Measurements from ENCODE around the gene ARAP1. TPM values are rescaled to one million over a fixed set of nuclear protein-coding genes. Genes with fewer than 3 reads are reported as not detected.
A peak's percentile ranks its signal among the peaks of the same experiment; 100 is the strongest.

Gene ARAP1
- polyA plus RNA-seq, 3 donors: 48.7 to 487 (median 79.0) TPM

- H3K79me2 ChIP-seq (ENCODE audit: insufficient read depth, low read length): peaks cover 15% of the 10 kb centered on the region
- H3K27me3 ChIP-seq (ENCODE audit: control insufficient read depth in 2 of 2, insufficient read depth in 2 of 2, low read length in 2 of 2): no peaks in the 10 kb centered on the region
These were observed 63.3 kb downstream of the ARAP1 start for GRCh38 chr11:72688929-72689328.

DNA sequence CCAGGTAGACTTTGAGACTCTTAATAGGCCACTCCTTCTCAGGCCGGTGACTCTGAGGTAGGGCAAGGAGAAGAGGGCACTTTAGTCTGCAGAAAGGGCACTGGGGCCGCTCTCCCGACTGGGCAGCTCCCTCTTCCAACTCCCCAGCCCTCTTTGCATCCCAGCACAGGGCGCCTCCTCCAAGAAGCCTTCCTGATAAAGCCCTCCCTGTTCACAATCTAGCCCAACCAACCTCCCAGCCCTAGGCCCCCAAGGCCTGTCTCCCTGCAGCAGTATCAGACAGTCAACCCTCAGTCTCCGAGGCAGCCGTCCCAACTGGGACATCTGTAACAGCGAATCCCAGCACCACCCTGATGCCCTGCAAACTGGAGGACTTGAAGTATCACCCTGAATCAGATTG is 63.7 kb downstream of the ARAP1 start:
- peaks cover 12% of the 10 kb centered on the region for H3K79me2 ChIP-seq (ENCODE audit: insufficient read depth, low read length)
- no peaks in the 10 kb centered on the region for H3K9me3 ChIP-seq (replicated peaks in 1 of 2; ENCODE audit: control insufficient read depth in 1 of 2, insufficient read depth in 1 of 2, low read length in 2 of 2)
- H3K4me3 ChIP-seq (replicated peaks in 1 of 3; ENCODE audit: low read depth in 2 of 3, low read length in 3 of 3): no peak overlapping the region
- H2AFZ ChIP-seq (ENCODE audit: insufficient read depth, low read depth, low read length, poor library complexity, severe bottlenecking): no peak overlapping the region
- Mint-ChIP-seq H3K27ac (peak overlapping the region in 3 of 7 donors; percentile 32 to 65 (median 57)), H3K4me1 (peaks cover 8% of the 10 kb centered on the region), H3K9me3 (no peaks in the 10 kb centered on the region), H3K27me3 (ENCODE audit: low read depth in 3 of 3) (peaks cover 1 to 4% (median 4%) of the 10 kb centered on the region in 3 donors), H3K36me3 (peaks cover 91 to 100% of the 10 kb centered on the region in 2 donors), H3K4me3 (no peak overlapping the region)
- peaks cover 100% of the 10 kb centered on the region for H4K20me1 ChIP-seq (ENCODE audit: insufficient read depth, low read length)
- no peak overlapping the region for H3K9ac ChIP-seq (ENCODE audit: insufficient read depth, low read length, poor library complexity, severe bottlenecking)
- no peak for DNase-seq
- no peaks in the 10 kb centered on the region for H3K4me1 ChIP-seq (ENCODE audit: control insufficient read depth in 1 of 2, insufficient read depth in 2 of 2, low read length in 2 of 2)
- intact Hi-C loops (cut with micrococcal nuclease): loop anchor here (5.0 to 10.0 kb wide), 2 partner anchors 216 to 486 kb away; no protein-coding TSS in a partner anchor
- 93% methylated on average over 6 of the region's 7 CpGs for WGBS (ENCODE audit: insufficient coverage)
- peaks cover 100% of the 10 kb centered on the region in 2 donors for H3K36me3 ChIP-seq (replicated peaks in 1 of 2; ENCODE audit: control insufficient read depth in 1 of 2, insufficient read depth in 2 of 2, low read length in 2 of 2)
- no peak overlapping the region for H3K4me2 ChIP-seq (replicated peaks; ENCODE audit: extremely low read depth, low read length, poor library complexity, severe bottlenecking)
- no peak for TF ChIP-seq CTCF (IDR thresholded peaks at IDR 0.05)
- H3K27ac ChIP-seq (ENCODE audit: low read depth in 1 of 2, low read length in 2 of 2): peak overlapping the region in 1 of 2 donors; percentile 36
- no peaks in the 10 kb centered on the region for H3K27me3 ChIP-seq (ENCODE audit: control insufficient read depth in 2 of 2, insufficient read depth in 2 of 2, low read length in 2 of 2)

More at GRCh38 chr11:72688929-72689328, 63.3 kb downstream of the ARAP1 start:
- Histone ChIP-seq H3K9me3 (replicated peaks in 1 of 2; ENCODE audit: control insufficient read depth in 1 of 2, insufficient read depth in 1 of 2, low read length in 2 of 2) (no peaks in the 10 kb centered on the region), H2AFZ (ENCODE audit: insufficient read depth, low read depth, low read length, poor library complexity, severe bottlenecking) (no peak overlapping the region), H3K4me1 (ENCODE audit: control insufficient read depth in 1 of 2, insufficient read depth in 2 of 2, low read length in 2 of 2) (no peaks in the 10 kb centered on the region), H3K4me3 (replicated peaks in 1 of 3; ENCODE audit: low read depth in 2 of 3, low read length in 3 of 3) (no peak overlapping the region), H4K20me1 (ENCODE audit: insufficient read depth, low read length) (peaks cover 100% of the 10 kb centered on the region), H3K27ac (ENCODE audit: low read depth in 1 of 2, low read length in 2 of 2) (peak overlapping the region in 1 of 2 donors; percentile 36), H3K9ac (ENCODE audit: insufficient read depth, low read length, poor library complexity, severe bottlenecking) (no peak overlapping the region), H3K36me3 (replicated peaks in 1 of 2; ENCODE audit: control insufficient read depth in 1 of 2, insufficient read depth in 2 of 2, low read length in 2 of 2) (peaks cover 100% of the 10 kb centered on the region in 2 donors), H3K4me2 (replicated peaks; ENCODE audit: extremely low read depth, low read length, poor library complexity, severe bottlenecking) (no peak overlapping the region)
- intact Hi-C loops (cut with micrococcal nuclease): loop anchor here (5.0 to 10.0 kb wide), 2 partner anchors 217 to 486 kb away; no protein-coding TSS in a partner anchor
- peaks cover 7% of the 10 kb centered on the region for H3K4me1 Mint-ChIP-seq
- H3K27me3 Mint-ChIP-seq (ENCODE audit: low read depth in 3 of 3): peaks cover 0 to 4% (median 4%) of the 10 kb centered on the region in 3 donors
- 98% methylated on average over 6 of the region's 7 CpGs for WGBS (ENCODE audit: insufficient coverage)
- H3K4me3 Mint-ChIP-seq: no peak overlapping the region
- peaks cover 91 to 100% of the 10 kb centered on the region in 2 donors for H3K36me3 Mint-ChIP-seq
- H3K9me3 Mint-ChIP-seq: no peaks in the 10 kb centered on the region
- no peak for DNase-seq
- peak overlapping the region in 1 of 7 donors; percentile 45 for H3K27ac Mint-ChIP-seq
- TF ChIP-seq CTCF (IDR thresholded peaks at IDR 0.05): no peak
